Lower lobe of right lung (tissue), 2 donors: Measurements from ENCODE around the gene PDE2A. TPM values are rescaled to one million over a fixed set of nuclear protein-coding genes. Genes with fewer than 3 reads are reported as not detected.

ENCODE experiments used
- ATAC-seq, 2 donors: fragments of 200-7000 bp; cut with Tn5 transposase; one replicate each; pipeline ENCODE4 v1.9.1; 2020 to 2022; ENCODE audit warnings: mild to moderate bottlenecking in 2 of 2, moderate library complexity in 2 of 2
- DNase-seq: peaks from one replicate; pipeline ENCODE4 v3.0.0-alpha.2; 2020
- H3K27ac ChIP-seq: fragments of 200-600 bp; one replicate; pipeline ENCODE4 v1.8.0; 2022
- H3K27me3 ChIP-seq: fragments of 200-600 bp; one replicate; pipeline ENCODE4 v1.8.0; 2022; ENCODE audit warnings: low read depth
- H3K36me3 ChIP-seq: fragments of 200-600 bp; one replicate; pipeline ENCODE4 v1.8.0; 2022; ENCODE audit warnings: mild to moderate bottlenecking
- H3K4me1 ChIP-seq: fragments of 200-600 bp; one replicate; pipeline ENCODE4 v1.8.0; 2022
- H3K4me3 ChIP-seq: fragments of 200-600 bp; one replicate; pipeline ENCODE4 v1.8.0; 2022; ENCODE audit warnings: mild to moderate bottlenecking
- H3K9me3 ChIP-seq: fragments of 200-600 bp; one replicate; pipeline ENCODE4 v1.8.0; 2022
- intact Hi-C: fragments of 100-400 bp; cut with DNase I; formaldehyde crosslinking; loops from one replicate; pipeline ENCODE4 v1.11.0; 2022
- total RNA-seq: library from RNA; stranded (reverse); fragmentation: NEBNext Ultra II Directional; extraction: Animal tissue kit (Norgen Biotek cat#: 25700); gene quantifications from one replicate; pipeline ENCODE4 v1.2.1, GENCODE V29; 2021
- TF ChIP-seq, protein P1 (sequence below): fragments of 200-600 bp; IDR thresholded peaks from one replicate; pipeline ENCODE4 v1.8.0; 2022; ENCODE audit warnings: antibody characterized with exemption, mild to moderate bottlenecking
- donor health status: DM: no; HTN: yes; CAD: no; lungs with severe emphysema.

Gene PDE2A
- total RNA-seq, 1 donor from 2014 or later, result 19.5 TPM

- Histone ChIP-seq H3K36me3 (peaks cover 70% of the 10 kb centered on the region), H3K27ac (no peak overlapping the region), H3K9me3 (no peaks in the 10 kb centered on the region), H3K4me1 (peaks cover 84% of the 10 kb centered on the region), H3K4me3 (no peak overlapping the region), H3K27me3 (no peaks in the 10 kb centered on the region)
- intact Hi-C loops, result no loop called here
- TF ChIP-seq, protein P1, sequence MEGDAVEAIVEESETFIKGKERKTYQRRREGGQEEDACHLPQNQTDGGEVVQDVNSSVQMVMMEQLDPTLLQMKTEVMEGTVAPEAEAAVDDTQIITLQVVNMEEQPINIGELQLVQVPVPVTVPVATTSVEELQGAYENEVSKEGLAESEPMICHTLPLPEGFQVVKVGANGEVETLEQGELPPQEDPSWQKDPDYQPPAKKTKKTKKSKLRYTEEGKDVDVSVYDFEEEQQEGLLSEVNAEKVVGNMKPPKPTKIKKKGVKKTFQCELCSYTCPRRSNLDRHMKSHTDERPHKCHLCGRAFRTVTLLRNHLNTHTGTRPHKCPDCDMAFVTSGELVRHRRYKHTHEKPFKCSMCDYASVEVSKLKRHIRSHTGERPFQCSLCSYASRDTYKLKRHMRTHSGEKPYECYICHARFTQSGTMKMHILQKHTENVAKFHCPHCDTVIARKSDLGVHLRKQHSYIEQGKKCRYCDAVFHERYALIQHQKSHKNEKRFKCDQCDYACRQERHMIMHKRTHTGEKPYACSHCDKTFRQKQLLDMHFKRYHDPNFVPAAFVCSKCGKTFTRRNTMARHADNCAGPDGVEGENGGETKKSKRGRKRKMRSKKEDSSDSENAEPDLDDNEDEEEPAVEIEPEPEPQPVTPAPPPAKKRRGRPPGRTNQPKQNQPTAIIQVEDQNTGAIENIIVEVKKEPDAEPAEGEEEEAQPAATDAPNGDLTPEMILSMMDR, result no peak
- DNase-seq (peak; percentile 43), ATAC-seq (no peak)
Measured at GRCh38 chr11:72716788-72717435, 42.7 kb upstream of the PDE2A start.

- Histone ChIP-seq H3K4me3 (no peak overlapping the region), H3K4me1 (peaks cover 78% of the 10 kb centered on the region), H3K27me3 (no peaks in the 10 kb centered on the region), H3K36me3 (peaks cover 76% of the 10 kb centered on the region), H3K27ac (no peak overlapping the region), H3K9me3 (no peaks in the 10 kb centered on the region)
- ATAC-seq (no peak), DNase-seq (no peak)
- intact Hi-C loops, result no loop called here
- TF ChIP-seq, protein P1, result no peak
Measured at GRCh38 chr11:72716290-72716689, 42.1 kb upstream of the PDE2A start.

DNA sequence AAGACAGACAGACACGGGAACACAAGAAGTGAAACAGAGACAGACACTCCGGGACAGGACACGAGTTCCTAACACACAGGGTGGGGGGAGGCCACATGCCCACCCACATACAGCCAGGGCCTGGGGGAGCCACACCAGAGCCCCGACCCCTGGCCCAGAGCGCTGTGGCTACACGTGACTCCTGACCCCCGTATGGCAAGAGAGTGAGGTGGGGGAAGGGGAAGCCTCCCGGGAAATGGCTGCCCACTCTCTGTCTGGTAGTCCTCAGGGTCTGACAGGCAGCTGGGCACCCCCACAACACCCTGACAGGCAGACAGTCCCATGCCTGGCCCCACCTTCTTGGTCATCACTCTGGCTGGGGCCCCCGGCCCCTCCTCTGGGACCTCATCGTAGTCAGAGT lies 38.6 kb upstream of the PDE2A start:
- ATAC-seq, result peak; percentile 11 to 22
- Histone ChIP-seq H3K4me1 (peaks cover 44% of the 10 kb centered on the region), H3K27me3 (no peaks in the 10 kb centered on the region), H3K36me3 (peaks cover 99% of the 10 kb centered on the region), H3K9me3 (no peaks in the 10 kb centered on the region), H3K27ac (peak overlapping the region; percentile 53), H3K4me3 (no peak overlapping the region)
- intact Hi-C loops, result no loop called here
- TF ChIP-seq, protein P1, result no peak
- DNase-seq, result peak; percentile 67

- ATAC-seq (peak; percentile 83 to 89), DNase-seq (peak; percentile 91)
- Histone ChIP-seq H3K27ac (peak overlapping the region; percentile 53), H3K27me3 (no peaks in the 10 kb centered on the region), H3K9me3 (no peaks in the 10 kb centered on the region), H3K4me1 (peaks cover 38% of the 10 kb centered on the region), H3K36me3 (peaks cover 99% of the 10 kb centered on the region), H3K4me3 (no peak overlapping the region)
- TF ChIP-seq, protein P1, result no peak
- intact Hi-C loops, result no loop called here
Measured at GRCh38 chr11:72712168-72712751, 38.0 kb upstream of the PDE2A start.

- Histone ChIP-seq H3K27me3 (no peaks in the 10 kb centered on the region), H3K9me3 (no peaks in the 10 kb centered on the region), H3K4me3 (no peak overlapping the region), H3K36me3 (peaks cover 99% of the 10 kb centered on the region), H3K27ac (no peak overlapping the region), H3K4me1 (peaks cover 29% of the 10 kb centered on the region)
- TF ChIP-seq, protein P1, result no peak
- DNase-seq (no peak), ATAC-seq (no peak)
- intact Hi-C loops, result no loop called here
Measured at GRCh38 chr11:72711141-72711540, 36.9 kb upstream of the PDE2A start.
